Measurements from ENCODE around the gene TGM3. TPM values are rescaled to one million over a fixed set of nuclear protein-coding genes. Genes with fewer than 3 reads are reported as not detected.

Gene TGM3
- total RNA-seq, 1 experiment from 2014 or later = not detected

DNA sequence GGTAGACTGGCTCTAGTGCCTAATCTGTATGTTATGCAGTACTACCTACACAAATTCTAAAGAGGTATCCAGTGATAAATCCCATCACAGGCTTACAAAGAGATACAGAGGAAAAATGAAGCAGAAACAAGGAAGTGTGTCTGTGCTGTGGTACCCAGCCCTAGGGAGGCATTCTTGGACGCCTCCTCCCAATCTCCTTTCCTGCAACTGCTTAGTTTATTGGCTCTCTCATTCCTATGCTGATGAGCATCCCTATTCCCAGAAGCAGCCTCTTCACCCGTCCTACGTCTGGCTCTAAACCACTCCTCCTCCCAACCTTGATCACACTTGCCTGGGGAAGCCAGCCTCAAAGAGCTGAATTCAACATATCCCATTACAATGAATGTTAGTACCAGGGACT, 50.4 kb downstream of the TGM3 start:
- H2AFZ ChIP-seq (ENCODE audit: low read depth, low read length, poor library complexity, severe bottlenecking) = no peak overlapping the region
- intact Hi-C loops (cut with micrococcal nuclease) = no loop called here
- ChIA-PET RAD21 (ENCODE audit: low non-redundant PET in 1 of 2, low total read pairs in 2 of 2, uncharacterized antibody in 2 of 2, unreplicated experiment in 2 of 2) (no interaction called here), CTCF (no interaction called here), POLR2A (no interaction called here)
- H3K9me3 ChIP-seq (ENCODE audit: control insufficient read depth in 1 of 2, insufficient read depth in 1 of 2, low read depth in 1 of 2, low read length in 2 of 2) = no peaks in the 10 kb centered on the region
- no peaks in the 10 kb centered on the region for H3K79me2 ChIP-seq (ENCODE audit: insufficient read depth, low read length)
- no peak overlapping the region for H3K4me3 ChIP-seq (replicated peaks in 1 of 2; ENCODE audit: low read depth in 1 of 2, low read length in 2 of 2)
- no peak overlapping the region for H3K27ac ChIP-seq (ENCODE audit: low read depth, low read length)
- H3K9me2 ChIP-seq (ENCODE audit: insufficient read depth) = no peaks in the 10 kb centered on the region
- DNase-seq (ENCODE audit: low read depth, low spot score) (no peak), ATAC-seq (no peak)
- H3K4me2 ChIP-seq (ENCODE audit: low read length) = no peak overlapping the region
- BruUV-seq (replicated peaks) = no TSS peak
- no peaks in the 10 kb centered on the region for H4K20me1 ChIP-seq (ENCODE audit: insufficient read depth)
- H3K27me3 ChIP-seq (ENCODE audit: insufficient read depth, low read length) = no peaks in the 10 kb centered on the region
- no peaks in the 10 kb centered on the region for H3K36me3 ChIP-seq (ENCODE audit: control insufficient read depth in 1 of 2, insufficient read depth in 2 of 2, low read length in 2 of 2)
- peaks cover 4 to 12% of the 10 kb centered on the region in 2 experiments; a peak in 2 of 4 replicates for H3K4me1 ChIP-seq (ENCODE audit: control insufficient read depth in 1 of 2, insufficient read depth in 2 of 2, low read length in 2 of 2)
- no peak overlapping the region for H3K9ac ChIP-seq (ENCODE audit: low read length)
- TF ChIP-seq SRF (IDR thresholded peaks at IDR 0.05; ENCODE audit: low read depth) (no peak), EGR1 (IDR thresholded peaks at IDR 0.05; ENCODE audit: low read depth) (no peak), CEBPB (IDR thresholded peaks at IDR 0.05; ENCODE audit: low read depth) (no peak), FOSL1 (IDR thresholded peaks at IDR 0.05; ENCODE audit: low read depth) (no peak), TCF7L2 (IDR thresholded peaks at IDR 0.05; ENCODE audit: borderline replicate concordance, extremely low read depth, insufficient read depth, insufficient read length) (no peak)
- TF ChIP-seq, protein P1, sequence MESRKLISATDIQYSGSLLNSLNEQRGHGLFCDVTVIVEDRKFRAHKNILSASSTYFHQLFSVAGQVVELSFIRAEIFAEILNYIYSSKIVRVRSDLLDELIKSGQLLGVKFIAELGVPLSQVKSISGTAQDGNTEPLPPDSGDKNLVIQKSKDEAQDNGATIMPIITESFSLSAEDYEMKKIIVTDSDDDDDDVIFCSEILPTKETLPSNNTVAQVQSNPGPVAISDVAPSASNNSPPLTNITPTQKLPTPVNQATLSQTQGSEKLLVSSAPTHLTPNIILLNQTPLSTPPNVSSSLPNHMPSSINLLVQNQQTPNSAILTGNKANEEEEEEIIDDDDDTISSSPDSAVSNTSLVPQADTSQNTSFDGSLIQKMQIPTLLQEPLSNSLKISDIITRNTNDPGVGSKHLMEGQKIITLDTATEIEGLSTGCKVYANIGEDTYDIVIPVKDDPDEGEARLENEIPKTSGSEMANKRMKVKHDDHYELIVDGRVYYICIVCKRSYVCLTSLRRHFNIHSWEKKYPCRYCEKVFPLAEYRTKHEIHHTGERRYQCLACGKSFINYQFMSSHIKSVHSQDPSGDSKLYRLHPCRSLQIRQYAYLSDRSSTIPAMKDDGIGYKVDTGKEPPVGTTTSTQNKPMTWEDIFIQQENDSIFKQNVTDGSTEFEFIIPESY (IDR thresholded peaks at IDR 0.05; ENCODE audit: extremely low read depth, insufficient replicate concordance, low read length) = no peak

DNA sequence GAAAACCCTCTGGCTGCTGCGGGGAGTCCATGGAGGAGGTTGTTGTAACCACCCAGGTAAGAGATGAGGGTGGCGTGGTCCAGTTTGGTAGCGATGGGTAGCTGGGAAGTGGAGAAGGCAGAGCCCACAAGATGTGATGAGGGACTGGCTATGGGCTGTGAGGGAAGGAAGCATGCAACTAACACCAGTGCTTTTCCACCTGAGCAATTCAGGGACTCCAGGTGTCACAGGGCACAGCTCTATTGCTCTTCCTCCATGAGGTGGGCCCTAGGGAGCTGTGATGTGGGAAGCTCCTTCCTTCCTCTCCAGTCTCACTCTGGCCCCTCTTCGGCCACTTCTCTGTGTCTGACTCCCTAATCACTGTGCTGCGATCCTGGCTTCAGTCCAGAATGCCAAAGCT, 52.5 kb downstream of the TGM3 start:
- ATAC-seq (no peak), DNase-seq (ENCODE audit: low read depth, low spot score) (no peak)
- no peaks in the 10 kb centered on the region for H3K79me2 ChIP-seq (ENCODE audit: insufficient read depth, low read length)
- no peaks in the 10 kb centered on the region for H4K20me1 ChIP-seq (ENCODE audit: insufficient read depth)
- H3K9me3 ChIP-seq (ENCODE audit: control insufficient read depth in 1 of 2, insufficient read depth in 1 of 2, low read depth in 1 of 2, low read length in 2 of 2) = no peaks in the 10 kb centered on the region
- ChIA-PET CTCF (no interaction called here), POLR2A (no interaction called here), RAD21 (ENCODE audit: low non-redundant PET in 1 of 2, low total read pairs in 2 of 2, uncharacterized antibody in 2 of 2, unreplicated experiment in 2 of 2) (interaction anchor here in 1 of 2 experiments (0.6 kb wide), 1 partner anchor 394 kb away, joined by 12 read pairs; no protein-coding TSS in a partner anchor)
- H3K27me3 ChIP-seq (ENCODE audit: insufficient read depth, low read length) = no peaks in the 10 kb centered on the region
- TF ChIP-seq RAD21 (IDR thresholded peaks at IDR 0.05; ENCODE audit: low read depth) (no peak), ELF1 (IDR thresholded peaks at IDR 0.05; ENCODE audit: borderline replicate concordance, low read depth) (no peak), SP1 (IDR thresholded peaks at IDR 0.05; ENCODE audit: low read depth) (no peak)
- H3K4me1 ChIP-seq (ENCODE audit: control insufficient read depth in 1 of 2, insufficient read depth in 2 of 2, low read length in 2 of 2) = peaks cover 6 to 16% of the 10 kb centered on the region in 2 experiments; a peak in 3 of 4 replicates
- intact Hi-C loops (cut with micrococcal nuclease) = no loop called here
- no TSS peak for BruUV-seq (replicated peaks)
- H3K27ac ChIP-seq (ENCODE audit: low read depth, low read length) = no peak overlapping the region
- no peaks in the 10 kb centered on the region for H3K9me2 ChIP-seq (ENCODE audit: insufficient read depth)
- H3K4me3 ChIP-seq (replicated peaks in 1 of 2; ENCODE audit: low read depth in 1 of 2, low read length in 2 of 2) = no peak overlapping the region
- no peak overlapping the region for H3K9ac ChIP-seq (ENCODE audit: low read length)
- no peak overlapping the region for H3K4me2 ChIP-seq (ENCODE audit: low read length)
- no peaks in the 10 kb centered on the region for H3K36me3 ChIP-seq (ENCODE audit: control insufficient read depth in 1 of 2, insufficient read depth in 2 of 2, low read length in 2 of 2)
- no peak overlapping the region for H2AFZ ChIP-seq (ENCODE audit: low read depth, low read length, poor library complexity, severe bottlenecking)

Data from HCT116 (cell line).